ENCODE data around the gene NPIPA1.
"Not testable (repeated sequence)": the region's sequence is repeated elsewhere in the genome, so short reads cannot be mapped to it uniquely, and the experiment has no call there.

- TF ChIP-seq POLR2A, CTCF (IDR thresholded peaks at IDR 0.05): not testable (repeated sequence)
Observed at GRCh38 chr16:14993277-14994151, 56.3 kb downstream of the NPIPA1 start.

Measured in testis (tissue), 2 donors.